ENCODE measurements around the gene CYYR1. TPM values are rescaled to one million over a fixed set of nuclear protein-coding genes. Genes with fewer than 3 reads are reported as not detected.

The CYYR1 gene
- polyA plus RNA-seq, 1 donor (not counting 4 experiments of a cell fraction or from before 2014, with no cell fraction given), result 1.5 TPM

- FAIRE-seq (peak; percentile 43), DNase-seq (ENCODE audit: low read depth, low spot score) (no peak)
- TF ChIP-seq CTCF (optimal IDR thresholded peaks at IDR 0.05 in 1 of 3, IDR thresholded peaks at IDR 0.05 in 1 of 3, conservative IDR thresholded peaks at IDR 0.05 in 1 of 3; ENCODE audit: extremely low read depth in 1 of 3, insufficient read depth in 2 of 3, low read length in 3 of 3) (no peak), EZH2 (IDR thresholded peaks at IDR 0.05; ENCODE audit: low read length) (no peak)
Measured at GRCh38 chr21:26451081-26451740, 121.9 kb downstream of the CYYR1 start.

DNA sequence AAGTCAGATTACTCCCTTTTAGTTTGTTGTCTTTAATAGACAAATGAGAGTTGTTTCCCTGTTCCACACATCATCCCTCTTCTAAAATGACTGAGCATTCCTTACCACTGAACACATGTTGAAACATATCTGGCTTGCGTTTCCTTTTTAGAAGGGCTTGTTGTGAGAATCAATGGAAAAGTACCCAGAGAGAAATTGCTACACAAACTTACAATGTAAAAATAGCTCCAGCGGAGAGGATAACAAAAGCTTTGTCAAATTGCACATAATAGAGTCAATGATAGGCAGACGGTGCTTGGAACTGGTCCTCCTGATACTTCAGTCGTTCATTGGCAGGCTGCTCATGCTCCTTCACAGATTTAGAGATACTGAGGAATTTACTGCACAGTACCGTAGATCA lies 123.9 kb downstream of the CYYR1 start:
- H3K9ac ChIP-seq (ENCODE audit: control insufficient read depth, extremely low read depth, insufficient read depth, low read length), result peak overlapping the region; percentile 58

More at GRCh38 chr21:26451081-26451740, 121.9 kb downstream of the CYYR1 start:
- H4K20me1 ChIP-seq (ENCODE audit: control insufficient read depth, extremely low read depth, insufficient read depth, low read length), result no peaks in the 10 kb centered on the region
- no peaks in the 10 kb centered on the region for H3K79me2 ChIP-seq (ENCODE audit: control insufficient read depth, insufficient read depth, low read length)
- no peaks in the 10 kb centered on the region for H3K36me3 ChIP-seq (ENCODE audit: control insufficient read depth in 2 of 2, extremely low read depth in 1 of 2, insufficient read depth in 2 of 2, low read length in 2 of 2)
- peaks cover 21% of the 10 kb centered on the region for H3K4me1 ChIP-seq (ENCODE audit: control insufficient read depth, extremely low read depth, insufficient read depth, low read length)
- dilution Hi-C loops (cut with MboI; ENCODE audit: extremely low pct_ligation_motif_present, low sequenced_read_pairs), result no loop called here
- H3K4me3 ChIP-seq (ENCODE audit: control insufficient read depth in 2 of 3, extremely low read depth in 1 of 3, insufficient read depth in 2 of 3, low read depth in 1 of 3, low read length in 3 of 3), result no peak overlapping the region
- no peak overlapping the region for H3K4me2 ChIP-seq (ENCODE audit: control insufficient read depth, extremely low read depth, insufficient read depth, low read depth, low read length)
- no peak overlapping the region for H3K9ac ChIP-seq (ENCODE audit: control insufficient read depth, extremely low read depth, insufficient read depth, low read length)
- H2AFZ ChIP-seq (ENCODE audit: control insufficient read depth, low read length), result no peak overlapping the region
- H3K9me3 ChIP-seq (ENCODE audit: control insufficient read depth, low read depth, low read length), result no peaks in the 10 kb centered on the region
- no peak overlapping the region for H3K27ac ChIP-seq (ENCODE audit: control insufficient read depth, insufficient read depth, low read length)
- H3K27me3 ChIP-seq (ENCODE audit: control insufficient read depth, extremely low read depth, insufficient read depth, low read length), result no peaks in the 10 kb centered on the region
- H3K9me1 ChIP-seq (ENCODE audit: control insufficient read depth, extremely low read depth, insufficient read depth, low read length), result no peaks in the 10 kb centered on the region

More for the DNA sequence above, 123.9 kb downstream of the CYYR1 start:
- Histone ChIP-seq H3K9me3 (ENCODE audit: control insufficient read depth, low read depth, low read length) (no peaks in the 10 kb centered on the region), H3K4me3 (ENCODE audit: control insufficient read depth in 2 of 3, extremely low read depth in 1 of 3, insufficient read depth in 2 of 3, low read depth in 1 of 3, low read length in 3 of 3) (peak overlapping the region in 2 of 3 experiments; percentile 42 to 48), H3K27me3 (ENCODE audit: control insufficient read depth, extremely low read depth, insufficient read depth, low read length) (no peaks in the 10 kb centered on the region), H3K9me1 (ENCODE audit: control insufficient read depth, extremely low read depth, insufficient read depth, low read length) (no peaks in the 10 kb centered on the region), H2AFZ (ENCODE audit: control insufficient read depth, low read length) (peak overlapping the region; percentile 63), H4K20me1 (ENCODE audit: control insufficient read depth, extremely low read depth, insufficient read depth, low read length) (no peaks in the 10 kb centered on the region), H3K79me2 (ENCODE audit: control insufficient read depth, insufficient read depth, low read length) (no peaks in the 10 kb centered on the region), H3K4me2 (ENCODE audit: control insufficient read depth, extremely low read depth, insufficient read depth, low read depth, low read length) (peak overlapping the region; percentile 73), H3K27ac (ENCODE audit: control insufficient read depth, insufficient read depth, low read length) (peak overlapping the region; percentile 64), H3K4me1 (ENCODE audit: control insufficient read depth, extremely low read depth, insufficient read depth, low read length) (peaks cover 21% of the 10 kb centered on the region), H3K36me3 (ENCODE audit: control insufficient read depth in 2 of 2, extremely low read depth in 1 of 2, insufficient read depth in 2 of 2, low read length in 2 of 2) (no peaks in the 10 kb centered on the region)
- dilution Hi-C loops (cut with MboI; ENCODE audit: extremely low pct_ligation_motif_present, low sequenced_read_pairs), result no loop called here
- DNase-seq (ENCODE audit: low read depth, low spot score) (no peak), FAIRE-seq (peak; percentile 92)
- no peak for TF ChIP-seq CTCF (optimal IDR thresholded peaks at IDR 0.05 in 1 of 3, IDR thresholded peaks at IDR 0.05 in 1 of 3, conservative IDR thresholded peaks at IDR 0.05 in 1 of 3; ENCODE audit: extremely low read depth in 1 of 3, insufficient read depth in 2 of 3, low read length in 3 of 3)
- TF ChIP-seq EZH2 (IDR thresholded peaks at IDR 0.05; ENCODE audit: low read length), result no peak

Measured in keratinocyte (primary cell).